Body of pancreas (tissue), 4 donors: ENCODE results near the gene STIMATE.

Source experiments
- CTCF ChIP-seq, 7 experiments: fragments of 450-650 bp in 4 of 7; fragments of 200-600 bp in 3 of 7; sonication (generic) in 3 of 7; IDR thresholded peaks; one replicate each; pipeline ENCODE4 v1.5.1; 2016 to 2019; ENCODE audit warnings: antibody characterized with exemption in 7 of 7
- POLR2A ChIP-seq, 3 donors: fragments of 450-650 bp; IDR thresholded peaks; one replicate each; pipeline ENCODE4 v1.6.1; 2016; ENCODE audit warnings: antibody characterized with exemption in 3 of 3, mild to moderate bottlenecking in 2 of 3

GRCh38 chr3:52892290-52892624, 5.1 kb downstream of the STIMATE start:
- TF ChIP-seq CTCF (IDR thresholded peaks at IDR 0.05) = no peak
- TF ChIP-seq POLR2A (IDR thresholded peaks at IDR 0.05) = no peak
